ENCODE measurements around the gene SLCO1B3. TPM values are rescaled to one million over a fixed set of nuclear protein-coding genes. Genes with fewer than 3 reads are reported as not detected.

The SLCO1B3 gene
- polyA plus RNA-seq, 3 donors: not detected

DNA sequence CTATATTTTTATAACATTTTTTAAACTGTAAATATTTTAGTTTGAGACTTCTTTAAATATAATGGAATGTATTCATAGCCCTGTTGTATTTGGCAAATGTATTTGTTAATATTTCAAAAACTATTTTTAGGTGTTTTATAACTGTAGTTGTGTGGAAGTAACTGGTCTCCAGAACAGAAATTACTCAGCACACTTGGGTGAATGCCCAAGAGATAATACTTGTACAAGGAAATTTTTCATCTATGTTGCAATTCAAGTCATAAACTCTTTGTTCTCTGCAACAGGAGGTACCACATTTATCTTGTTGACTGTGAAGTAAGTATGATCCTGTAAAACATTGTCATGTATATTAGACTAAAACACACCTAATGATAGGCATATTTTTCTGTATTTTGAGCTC lies 72.8 kb downstream of the SLCO1B3 start:
- no peak for DNase-seq (ENCODE audit: low read depth in 3 of 3, low spot score in 2 of 3)

- DNase-seq (ENCODE audit: low read depth in 3 of 3, low spot score in 2 of 3): no peak
These were observed 74.6 kb downstream of the SLCO1B3 start for GRCh38 chr12:20885116-20885515.

DNA sequence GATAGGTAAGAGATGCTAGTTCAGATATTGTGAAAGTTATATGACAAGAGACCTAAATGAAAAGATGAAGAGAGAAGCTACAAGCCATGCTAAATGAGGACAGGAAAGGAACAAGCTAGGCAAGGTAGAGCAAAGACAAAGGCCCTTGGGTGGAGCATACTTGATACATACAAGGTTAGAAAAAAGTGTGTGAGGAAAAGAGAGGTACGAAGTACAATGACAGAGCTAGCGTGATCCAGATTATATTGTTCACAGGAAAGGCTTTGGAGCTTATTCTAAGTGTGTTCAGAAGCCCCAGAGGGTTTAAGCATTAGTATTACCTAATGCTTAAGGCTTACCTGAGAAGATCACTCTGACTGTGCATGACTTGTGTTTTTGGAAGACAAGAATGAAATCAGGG lies 75.0 kb downstream of the SLCO1B3 start:
- DNase-seq (ENCODE audit: low read depth in 3 of 3, low spot score in 2 of 3): no peak

DNA sequence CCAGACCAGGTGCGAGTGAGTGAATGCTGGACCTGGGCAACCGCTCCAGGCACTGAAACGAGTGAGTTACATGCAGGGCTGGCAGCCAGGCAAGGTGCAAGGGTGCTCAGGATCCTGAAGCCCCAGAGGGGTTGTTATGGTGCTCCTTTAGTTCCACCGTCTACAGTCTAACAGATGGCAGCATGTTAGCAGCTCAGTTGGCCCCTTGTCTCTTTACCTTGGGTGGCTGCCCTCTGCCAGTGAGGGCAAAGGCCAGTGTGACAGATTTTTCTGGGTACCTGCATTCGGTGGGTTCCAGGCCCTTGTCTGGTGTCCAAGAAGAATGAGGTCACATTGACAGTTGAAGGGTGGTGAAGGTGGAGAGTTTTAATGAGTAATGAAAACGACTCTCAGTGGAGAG lies 106.8 kb downstream of the SLCO1B3 start:
- no peak for DNase-seq (ENCODE audit: low read depth in 3 of 3, low spot score in 2 of 3)

GRCh38 chr12:20917819-20918218 lies 107.3 kb downstream of the SLCO1B3 start:
- no peak for DNase-seq (ENCODE audit: low read depth in 3 of 3, low spot score in 2 of 3)

DNA sequence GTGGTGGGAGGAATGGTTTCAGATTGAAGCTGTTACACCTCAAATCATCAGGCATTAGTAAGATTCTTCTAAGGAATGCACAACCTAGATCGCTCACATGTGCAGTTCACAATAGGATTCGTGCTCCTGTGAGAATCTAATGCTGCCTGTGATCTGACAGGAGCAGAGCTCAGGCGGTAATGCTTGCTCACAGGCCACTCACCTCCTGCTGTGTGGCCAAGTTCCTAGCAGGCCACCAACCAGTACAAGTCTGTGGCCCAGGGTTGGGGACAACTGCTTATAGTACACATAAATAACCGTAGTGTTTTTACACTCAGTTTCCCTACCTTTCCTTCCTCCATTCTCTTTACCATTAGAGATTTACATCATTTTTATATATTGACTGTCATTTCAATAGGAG lies 121.4 kb downstream of the SLCO1B3 start:
- no peak for DNase-seq (ENCODE audit: low read depth in 3 of 3, low spot score in 2 of 3)

- DNase-seq (ENCODE audit: low read depth in 3 of 3, low spot score in 2 of 3): no peak
These were observed 136.2 kb downstream of the SLCO1B3 start for GRCh38 chr12:20946732-20947131.

DNA sequence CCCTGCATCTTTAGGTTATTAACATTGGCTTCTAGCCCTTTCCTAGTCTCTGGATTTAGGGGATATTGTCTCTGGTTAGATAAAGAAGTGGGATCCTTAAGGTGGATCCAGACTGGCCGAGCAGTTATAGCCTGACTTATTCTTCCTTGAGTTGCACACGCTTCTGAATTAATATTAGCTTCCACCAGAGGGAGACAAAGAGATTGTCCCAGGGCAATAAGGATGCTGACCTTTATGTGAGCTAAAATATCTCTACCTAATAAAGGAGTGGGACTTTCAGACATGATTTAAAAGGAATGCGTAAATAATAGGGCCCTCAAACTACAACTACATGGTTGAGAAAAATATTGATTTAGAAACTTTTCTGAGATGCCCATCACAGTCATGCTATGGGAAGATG lies 139.7 kb downstream of the SLCO1B3 start:
- DNase-seq (ENCODE audit: low read depth in 3 of 3, low spot score in 2 of 3): no peak

DNA sequence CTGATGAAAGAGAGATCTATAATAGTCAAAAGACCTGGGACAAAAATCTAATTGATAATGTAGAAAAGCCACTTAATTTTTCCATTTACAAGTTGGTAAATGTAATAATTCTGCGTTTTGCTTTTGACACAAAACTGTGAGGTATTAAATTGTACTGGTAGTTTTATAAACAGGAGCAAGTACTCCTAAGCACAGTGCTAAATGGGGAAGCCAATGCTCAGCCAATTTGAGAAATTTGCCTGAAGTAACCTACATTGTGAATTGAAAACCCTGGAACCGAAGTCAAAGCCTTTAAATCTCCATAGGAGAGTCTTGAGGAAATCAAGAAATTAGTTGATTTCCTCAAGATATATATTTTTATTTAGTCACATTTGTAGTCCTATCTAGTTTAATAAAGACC lies 152.8 kb downstream of the SLCO1B3 start:
- no peak for DNase-seq (ENCODE audit: low read depth in 3 of 3, low spot score in 2 of 3)

DNA sequence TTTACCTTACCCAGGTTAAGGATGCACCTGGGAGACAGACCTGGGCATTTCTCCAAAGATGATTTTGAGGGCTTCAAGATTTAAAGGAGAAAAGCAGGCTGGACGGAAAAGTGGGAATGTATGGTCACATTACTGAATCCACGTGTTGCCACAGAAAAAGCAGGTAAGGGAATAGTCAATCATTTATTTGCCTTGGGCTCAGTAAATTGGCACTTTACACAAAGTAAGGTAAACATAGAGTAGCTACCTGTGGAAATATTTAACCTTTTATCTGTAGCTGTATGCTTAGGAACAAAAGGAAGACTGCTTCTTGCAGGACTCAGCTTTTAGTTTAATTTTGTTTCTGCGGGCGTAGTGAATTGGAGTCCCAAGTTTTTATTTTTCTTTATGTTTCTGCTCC lies 153.3 kb downstream of the SLCO1B3 start:
- no peak for DNase-seq (ENCODE audit: low read depth in 3 of 3, low spot score in 2 of 3)

Other genes starting within 250 kb of the SLCO1B3 start
- gene SLCO1C1, start 115.4 kb upstream of the SLCO1B3 start, polyA plus RNA-seq (ENCODE audit: insufficient read length in 3 of 3): 1 to 10 TPM in 1 of 3 donors, under 1 TPM in 2; 0.55 to 1.7 (median 0.71) TPM